GM15510 (cell line): ENCODE data around the gene AMDHD2.

Experiments
- POLR2A ChIP-seq: IDR thresholded peaks from 3 replicates; pipeline ENCODE4 v1.6.1; 2011; ENCODE audit warnings: borderline replicate concordance; ENCODE audit not compliant: insufficient read length; ENCODE audit errors: extremely low read depth

Gene AMDHD2

DNA sequence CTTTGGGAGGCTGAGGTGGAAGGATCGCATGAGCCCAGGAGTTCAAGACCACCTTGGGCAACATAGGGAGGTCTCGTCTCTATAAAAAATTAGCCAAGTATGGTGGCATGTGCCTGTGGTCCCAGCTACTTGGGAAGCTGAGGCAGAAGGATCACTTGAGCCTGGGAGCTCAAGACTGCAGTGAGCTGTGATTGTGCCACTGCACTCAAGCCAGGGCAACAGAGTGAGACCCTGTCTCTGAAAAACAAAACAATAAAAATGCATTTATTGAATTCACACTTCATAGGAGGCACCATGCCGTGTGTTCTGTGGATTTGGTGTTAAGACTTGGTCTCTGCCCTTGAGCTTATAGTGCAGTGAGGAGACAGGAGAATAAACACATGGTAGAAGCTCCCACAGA, 42.8 kb upstream of the AMDHD2 start:
- no peak for TF ChIP-seq POLR2A

GRCh38 chr16:2478279-2478678, 41.9 kb upstream of the AMDHD2 start:
- no peak for TF ChIP-seq POLR2A

GRCh38 chr16:2480948-2481347, 39.2 kb upstream of the AMDHD2 start:
- TF ChIP-seq POLR2A: no peak

DNA sequence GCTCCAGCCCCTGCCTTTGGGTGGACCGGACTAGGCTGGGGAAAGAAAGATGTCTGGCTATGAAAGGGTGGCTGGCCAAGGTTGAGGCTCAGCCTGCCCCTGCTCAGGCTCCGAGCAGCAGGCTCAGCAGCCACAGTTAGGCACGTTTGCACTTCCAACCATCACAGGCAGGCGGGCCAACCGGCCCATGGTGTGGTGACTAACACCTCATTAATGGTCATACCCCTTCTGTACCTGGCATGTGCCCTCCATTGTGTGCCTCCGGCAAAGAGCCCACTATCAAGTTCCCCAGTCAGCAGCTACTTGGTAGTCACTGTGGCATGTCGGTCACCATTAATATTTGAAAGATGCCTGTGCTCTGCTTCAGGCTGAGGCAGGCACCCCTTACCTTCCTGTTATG, 38.5 kb upstream of the AMDHD2 start:
- TF ChIP-seq POLR2A: no peak

- no peak for TF ChIP-seq POLR2A
Observed at GRCh38 chr16:2482249-2482648, 37.9 kb upstream of the AMDHD2 start.

- TF ChIP-seq POLR2A: no peak
Observed at GRCh38 chr16:2482708-2483534, 37.2 kb upstream of the AMDHD2 start.

GRCh38 chr16:2483939-2484897, 36.0 kb upstream of the AMDHD2 start:
- no peak for TF ChIP-seq POLR2A

- TF ChIP-seq POLR2A: no peak
Observed at GRCh38 chr16:2484898-2485508, 35.2 kb upstream of the AMDHD2 start.

GRCh38 chr16:2485811-2486507, 34.2 kb upstream of the AMDHD2 start:
- TF ChIP-seq POLR2A: no peak

GRCh38 chr16:2486645-2487516, 33.3 kb upstream of the AMDHD2 start:
- TF ChIP-seq POLR2A: no peak

GRCh38 chr16:2487517-2487842, 32.7 kb upstream of the AMDHD2 start:
- TF ChIP-seq POLR2A: no peak

- no peak for TF ChIP-seq POLR2A
Observed at GRCh38 chr16:2487903-2488531, 32.2 kb upstream of the AMDHD2 start.

DNA sequence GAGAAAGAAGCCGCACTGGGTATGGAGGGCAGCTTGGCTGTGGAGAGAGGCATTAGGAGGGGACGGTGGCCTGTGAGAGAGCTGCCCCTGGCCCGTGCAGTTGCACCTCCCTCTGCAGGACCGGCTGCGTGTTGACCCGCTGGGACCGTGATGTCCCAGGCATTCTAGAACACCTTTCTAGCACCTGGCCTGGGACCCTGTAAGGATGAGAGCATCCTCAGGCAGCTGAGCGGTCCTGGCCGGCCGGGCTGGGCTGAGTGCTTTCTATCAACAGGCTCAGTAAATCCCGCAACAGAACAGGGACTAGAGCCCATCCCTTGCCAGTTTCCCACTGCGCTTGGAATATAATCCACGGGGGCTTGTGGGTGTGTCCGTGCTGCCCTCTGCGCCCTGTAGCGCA, 30.6 kb upstream of the AMDHD2 start:
- TF ChIP-seq POLR2A: no peak
